Stimulated activated CD4-positive, alpha-beta T cell treated with anti-CD3 and anti-CD28 coated beads, Interleukin-4, amount 100 ng/mL, for 24 hours (primary cell): Measurements from ENCODE around the gene DAB2IP.
"Not testable (repeated sequence)": the region's sequence is repeated elsewhere in the genome, so short reads cannot be mapped to it uniquely, and the experiment has no call there.

Experiments
- DNase-seq: peaks from one replicate; pipeline ENCODE4 v3.0.0-alpha.2; 2020

DAB2IP gene

GRCh38 chr9:121780177-121781040, 129.0 kb downstream of the DAB2IP start:
- no peak for DNase-seq

- DNase-seq = no peak
Measured at GRCh38 chr9:121781145-121781548, 129.7 kb downstream of the DAB2IP start.

DNA sequence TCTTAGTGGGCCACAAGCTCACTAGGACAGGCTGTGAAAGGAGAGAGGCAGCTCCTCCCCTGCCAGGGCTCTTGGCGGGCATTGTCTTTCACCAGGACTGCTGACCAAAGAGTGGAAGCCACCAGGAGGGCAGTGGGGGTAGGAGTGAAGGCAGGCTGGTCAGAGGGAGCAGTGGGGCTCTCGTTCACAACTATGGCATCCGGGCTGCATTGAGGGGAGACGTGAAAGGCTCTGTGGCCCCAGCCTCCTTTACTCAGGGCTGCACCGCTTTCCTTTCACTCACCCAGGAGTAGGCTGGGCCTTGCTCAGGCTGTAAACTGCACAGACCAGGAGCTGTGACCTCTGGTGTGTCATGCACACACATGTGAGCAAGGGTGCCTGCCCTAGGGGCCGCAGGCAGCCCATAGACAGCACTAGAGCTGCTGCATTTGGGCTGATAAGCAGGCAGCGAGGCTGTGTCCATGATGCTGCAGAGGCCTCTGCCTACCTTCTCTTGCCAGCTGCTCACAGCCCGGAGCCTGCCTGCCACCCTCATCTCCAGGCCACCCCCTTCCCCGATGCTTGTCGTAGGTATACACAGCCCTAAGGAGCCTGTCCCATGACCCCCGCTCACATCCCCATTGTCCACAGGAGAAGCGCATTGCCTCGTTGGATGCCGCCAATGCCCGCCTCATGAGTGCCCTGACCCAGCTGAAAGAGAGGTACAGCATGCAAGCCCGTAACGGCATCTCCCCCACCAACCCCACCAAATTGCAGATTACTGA, 130.4 kb downstream of the DAB2IP start:
- DNase-seq = no peak

GRCh38 chr9:121782514-121783110, 131.2 kb downstream of the DAB2IP start:
- DNase-seq = no peak

- no peak for DNase-seq
Measured at GRCh38 chr9:121783111-121783510, 131.7 kb downstream of the DAB2IP start.

GRCh38 chr9:121783521-121784507, 132.4 kb downstream of the DAB2IP start:
- DNase-seq = no peak

GRCh38 chr9:121784731-121785411, 133.4 kb downstream of the DAB2IP start:
- no peak for DNase-seq

- DNase-seq = no peak
Measured at GRCh38 chr9:121785673-121786542, 134.5 kb downstream of the DAB2IP start.

GRCh38 chr9:121786543-121786948, 135.1 kb downstream of the DAB2IP start:
- DNase-seq = no peak

GRCh38 chr9:121786998-121787422, 135.6 kb downstream of the DAB2IP start:
- no peak for DNase-seq

DNA sequence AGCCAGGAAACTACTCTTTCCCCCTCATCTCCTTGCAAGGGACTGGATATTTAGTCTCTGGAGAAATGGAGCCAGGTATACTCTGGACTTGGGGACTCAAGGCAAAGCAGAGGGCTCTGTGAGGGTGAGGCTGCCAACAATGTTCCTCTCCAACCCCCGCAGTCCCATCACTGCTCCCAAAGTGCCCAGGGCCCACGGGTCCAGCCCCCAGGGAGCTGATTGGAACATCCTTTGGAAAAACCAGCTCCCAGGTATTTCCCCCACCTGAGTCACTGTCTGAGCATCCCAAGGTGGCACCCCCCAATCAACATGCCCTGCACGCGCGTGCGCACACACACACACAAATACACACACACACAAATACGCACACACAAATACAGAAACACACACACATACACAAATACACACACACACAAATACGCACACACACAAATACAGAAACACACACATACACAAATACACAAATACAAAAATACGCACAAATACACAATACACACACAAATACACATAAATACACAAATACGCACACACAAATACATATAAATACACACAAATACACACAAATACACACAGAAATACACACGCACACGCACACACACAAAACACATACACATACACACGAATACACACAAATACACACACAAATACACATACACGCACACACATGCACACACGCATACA, 137.4 kb downstream of the DAB2IP start:
- no peak for DNase-seq

- DNase-seq = no peak
Measured at GRCh38 chr9:121790841-121791240, 139.4 kb downstream of the DAB2IP start.

- DNase-seq = not testable (repeated sequence)
Measured at GRCh38 chr9:121792476-121792875, 141.0 kb downstream of the DAB2IP start.

GRCh38 chr9:121794334-121794733, 142.9 kb downstream of the DAB2IP start:
- DNase-seq = not testable (repeated sequence)

DNA sequence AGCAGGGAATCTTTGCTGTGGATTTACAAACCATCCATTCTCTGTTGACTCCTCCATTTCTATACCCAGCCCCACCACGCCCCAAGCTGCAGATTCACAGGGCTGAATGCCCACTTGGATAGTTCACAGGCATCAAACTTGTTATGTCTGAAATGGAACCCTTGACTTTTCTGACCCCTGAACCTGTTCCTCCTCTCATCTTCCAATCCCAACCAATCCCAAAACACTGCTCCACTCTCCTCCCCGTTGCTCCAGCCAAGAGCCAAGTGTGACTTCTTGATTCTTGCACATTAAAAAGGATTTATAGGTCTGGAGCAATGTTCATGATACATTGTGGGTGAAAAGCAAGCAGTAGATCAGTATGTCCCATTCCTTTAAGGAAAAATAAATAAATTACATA, 145.6 kb downstream of the DAB2IP start:
- DNase-seq = no peak

GRCh38 chr9:121798941-121799340, 147.5 kb downstream of the DAB2IP start:
- no peak for DNase-seq

DNA sequence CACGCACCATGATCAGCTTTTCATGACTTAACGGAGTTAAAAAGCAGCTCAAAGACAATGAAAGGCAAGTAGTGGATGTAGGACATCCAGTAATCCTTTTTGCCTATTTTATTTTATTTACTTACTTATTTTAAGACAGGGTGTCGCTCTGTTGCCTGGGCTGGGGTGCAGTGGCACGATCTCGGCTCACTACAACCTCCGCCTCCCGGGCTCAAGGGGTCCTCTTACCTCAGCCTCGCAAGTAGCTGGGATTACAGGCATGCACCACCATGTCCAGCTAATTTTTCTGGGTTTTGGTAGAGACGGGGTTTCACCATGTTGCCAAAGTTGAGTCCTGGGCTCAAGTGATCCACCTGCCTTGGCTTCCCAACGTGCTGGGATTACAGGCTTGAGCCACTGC, 148.9 kb downstream of the DAB2IP start:
- no peak for DNase-seq

DNA sequence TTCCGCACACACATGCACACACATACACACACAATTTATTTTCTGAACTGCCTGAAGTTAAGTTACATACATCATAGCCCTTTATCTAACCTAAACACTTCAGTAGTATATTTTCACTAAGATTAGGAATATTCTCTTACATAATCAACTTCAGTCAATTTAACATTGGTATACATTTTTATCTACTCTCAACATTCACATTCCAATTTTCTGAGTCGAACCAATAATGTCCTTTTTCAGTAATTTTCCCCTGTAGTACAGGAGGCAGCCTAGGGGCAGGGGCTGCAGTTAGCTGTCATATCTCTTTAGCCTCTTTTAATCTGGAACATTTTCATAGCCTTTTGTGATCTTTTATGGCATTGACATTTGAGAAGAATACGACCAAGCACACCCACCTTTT, 150.1 kb downstream of the DAB2IP start:
- no peak for DNase-seq

DNA sequence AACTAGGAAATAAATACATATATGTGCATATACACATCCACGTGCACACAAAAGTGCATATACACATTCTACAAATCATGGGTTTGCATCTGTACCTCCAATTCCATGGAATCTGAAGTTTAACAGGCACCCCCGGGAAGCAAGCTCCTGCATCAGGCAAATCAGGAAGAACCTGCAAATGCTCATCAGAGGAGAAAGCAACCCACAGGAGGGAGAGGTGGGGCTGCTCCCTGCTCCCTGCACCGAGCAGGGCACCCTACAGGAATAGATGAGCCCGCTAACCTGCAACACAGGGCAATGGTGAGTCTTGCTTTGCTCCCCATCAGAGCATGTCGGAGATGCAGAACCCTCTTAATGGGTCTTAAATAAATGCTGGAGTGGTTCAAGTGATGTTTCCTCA, 151.3 kb downstream of the DAB2IP start:
- DNase-seq = no peak
